Stimulated activated CD4-positive, alpha-beta T cell treated with anti-CD3 and anti-CD28 coated beads, Interleukin-4, amount 100 ng/mL, for 24 hours (primary cell): ENCODE data around the gene FRMPD1.

Experiments
- DNase-seq: peaks from one replicate; pipeline ENCODE4 v3.0.0-alpha.2; 2020

The FRMPD1 gene

GRCh38 chr9:37679649-37680402 is 29.1 kb downstream of the FRMPD1 start:
- no peak for DNase-seq

GRCh38 chr9:37682951-37683350 is 32.2 kb downstream of the FRMPD1 start:
- DNase-seq, result no peak

GRCh38 chr9:37683531-37684371 is 33.0 kb downstream of the FRMPD1 start:
- no peak for DNase-seq

GRCh38 chr9:37692622-37693221 is 42.0 kb downstream of the FRMPD1 start:
- no peak for DNase-seq

GRCh38 chr9:37693260-37693659 is 42.5 kb downstream of the FRMPD1 start:
- DNase-seq, result no peak

GRCh38 chr9:37694355-37694754 is 43.6 kb downstream of the FRMPD1 start:
- no peak for DNase-seq

GRCh38 chr9:37696528-37696927 is 45.8 kb downstream of the FRMPD1 start:
- DNase-seq, result no peak

GRCh38 chr9:37700131-37700530 is 49.4 kb downstream of the FRMPD1 start:
- DNase-seq, result no peak

- DNase-seq, result no peak
These were observed 50.1 kb downstream of the FRMPD1 start for GRCh38 chr9:37700900-37701299.

- DNase-seq, result no peak
These were observed 55.0 kb downstream of the FRMPD1 start for GRCh38 chr9:37705787-37706186.

GRCh38 chr9:37706290-37706689 is 55.5 kb downstream of the FRMPD1 start:
- DNase-seq, result no peak

GRCh38 chr9:37707748-37708147 is 57.0 kb downstream of the FRMPD1 start:
- no peak for DNase-seq

- DNase-seq, result no peak
These were observed 59.3 kb downstream of the FRMPD1 start for GRCh38 chr9:37710046-37710445.

- DNase-seq, result no peak
These were observed 64.5 kb downstream of the FRMPD1 start for GRCh38 chr9:37715260-37715659.

GRCh38 chr9:37715991-37716505 is 65.3 kb downstream of the FRMPD1 start:
- DNase-seq, result no peak

- no peak for DNase-seq
These were observed 68.8 kb downstream of the FRMPD1 start for GRCh38 chr9:37719526-37719925.

- DNase-seq, result no peak
These were observed 76.3 kb downstream of the FRMPD1 start for GRCh38 chr9:37727013-37727412.

- DNase-seq, result no peak
These were observed 78.7 kb downstream of the FRMPD1 start for GRCh38 chr9:37729499-37729898.

- no peak for DNase-seq
These were observed 79.5 kb downstream of the FRMPD1 start for GRCh38 chr9:37730256-37730655.

GRCh38 chr9:37730839-37731238 is 80.1 kb downstream of the FRMPD1 start:
- no peak for DNase-seq

- no peak for DNase-seq
These were observed 81.5 kb downstream of the FRMPD1 start for GRCh38 chr9:37732086-37732741.

GRCh38 chr9:37732952-37733351 is 82.2 kb downstream of the FRMPD1 start:
- no peak for DNase-seq

GRCh38 chr9:37739222-37739621 is 88.5 kb downstream of the FRMPD1 start:
- no peak for DNase-seq
